IMR-90 (cell line): Measurements from ENCODE around the gene ESRRB. TPM values are rescaled to one million over a fixed set of nuclear protein-coding genes. Genes with fewer than 3 reads are reported as not detected.

ENCODE experiments used
- ATAC-seq: fragments of 200-7000 bp; cut with Tn5 transposase; 2 replicates; pipeline ENCODE4 v1.9.1; 2020; ENCODE audit warnings: low read depth, mild to moderate bottlenecking, moderate library complexity
- BruUV-seq: library from RNA; stranded (reverse); fragments of 400-500 nt; replicated peaks from 2 replicates; lab custom pipeline; 2021; lab: Mats Ljungman, UMichigan
- CTCF ChIA-PET: fragments of 300-600 bp; formaldehyde crosslinking; extraction: SDS; loops from one replicate; lab custom pipeline; 2021; ENCODE audit warnings: antibody characterized with exemption; lab: Yijun Ruan, JAX
- POLR2A ChIA-PET: fragments of 300-600 bp; sonication (Branson Sonifier 250); formaldehyde crosslinking; loops from one replicate; lab custom pipeline; 2022; ENCODE audit warnings: antibody characterized with exemption; ENCODE audit not compliant: unreplicated experiment; lab: Charles Lee
- DNase-seq: peaks from one replicate; pipeline ENCODE4 v3.0.0; 2013
- H2AFZ ChIP-seq: replicated peaks from 2 replicates; pipeline ENCODE3; 2013; ENCODE audit warnings: low read length, mild to moderate bottlenecking; ENCODE audit not compliant: poor library complexity
- H2AK5ac ChIP-seq: 2 replicates; pipeline ENCODE4 v1.6.1; 2013; ENCODE audit warnings: low read depth, low read length, inconsistent platforms
- H2AK9ac ChIP-seq: replicated peaks from 2 replicates; pipeline ENCODE3; 2013; ENCODE audit warnings: mild to moderate bottlenecking, low read depth, low read length, moderate library complexity; ENCODE audit not compliant: poor library complexity
- H2BK120ac ChIP-seq: 2 replicates; pipeline ENCODE4 v1.6.1; 2013; ENCODE audit warnings: low read depth, low read length, inconsistent platforms
- H2BK15ac ChIP-seq: 3 replicates; pipeline ENCODE4 v1.6.1; 2013; ENCODE audit warnings: low read depth, low read length, inconsistent platforms
- H2BK20ac ChIP-seq: 2 replicates; pipeline ENCODE4 v1.6.1; 2013; ENCODE audit warnings: low read depth, mild to moderate bottlenecking, inconsistent platforms, low read length, moderate library complexity
- H2BK5ac ChIP-seq: 2 replicates; pipeline ENCODE4 v1.6.1; 2013; ENCODE audit warnings: mild to moderate bottlenecking, low read depth, low read length, inconsistent platforms; ENCODE audit not compliant: poor library complexity, severe bottlenecking
- H3K14ac ChIP-seq: replicated peaks from 2 replicates; pipeline ENCODE4 v1.6.1; 2013; ENCODE audit warnings: low read depth, low read length, inconsistent platforms
- H3K18ac ChIP-seq: 2 replicates; pipeline ENCODE4 v1.6.1; 2013; ENCODE audit warnings: low read depth, low read length, control low read depth
- H3K23ac ChIP-seq: 2 replicates; pipeline ENCODE4 v1.6.1; 2013; ENCODE audit warnings: low read depth, low read length, inconsistent platforms
- H3K27ac ChIP-seq: 2 replicates; pipeline ENCODE4 v1.5.1; 2013; ENCODE audit warnings: mild to moderate bottlenecking, control low read depth, low read length; ENCODE audit not compliant: insufficient read depth
- H3K27me3 ChIP-seq: 2 replicates; pipeline ENCODE4 v1.6.1; 2013; ENCODE audit warnings: low read length; ENCODE audit not compliant: control insufficient read depth, insufficient read depth
- H3K36me3 ChIP-seq: 2 replicates; pipeline ENCODE4 v1.6.1; 2013; ENCODE audit warnings: low read length, mixed read lengths; ENCODE audit not compliant: control insufficient read depth, insufficient read depth
- H3K4ac ChIP-seq: 2 replicates; pipeline ENCODE4 v1.6.1; 2013; ENCODE audit warnings: low read depth, low read length, inconsistent platforms
- H3K4me1 ChIP-seq: 2 replicates; pipeline ENCODE4 v1.6.1; 2013; ENCODE audit warnings: low read length, mixed read lengths; ENCODE audit not compliant: control insufficient read depth, insufficient read depth
- H3K4me2 ChIP-seq: 2 replicates; pipeline ENCODE4 v1.6.1; 2013; ENCODE audit warnings: low read depth, mild to moderate bottlenecking, control low read depth, low read length, moderate library complexity
- H3K4me3 ChIP-seq: 2 replicates; pipeline ENCODE4 v1.5.1; 2013; ENCODE audit warnings: low read depth, mild to moderate bottlenecking, control low read depth, low read length, moderate library complexity; ENCODE audit not compliant: insufficient read depth
- H3K56ac ChIP-seq: 2 replicates; pipeline ENCODE4 v1.6.1; 2013; ENCODE audit warnings: low read length, inconsistent platforms; ENCODE audit not compliant: insufficient read depth; ENCODE audit errors: extremely low read depth
- H3K79me1 ChIP-seq, 2 experiments: 2 replicates each; pipeline ENCODE4 v1.6.1; 2013; ENCODE audit warnings: low read length in 2 of 2, inconsistent platforms in 1 of 2, low read depth in 1 of 2
- H3K9ac ChIP-seq: 2 replicates; pipeline ENCODE4 v1.6.1; 2013; ENCODE audit warnings: low read depth, low read length, control low read depth
- H3K9me1 ChIP-seq: 2 replicates; pipeline ENCODE4 v1.6.1; 2013; ENCODE audit warnings: low read length, inconsistent platforms; ENCODE audit not compliant: insufficient read depth
- H3K9me3 ChIP-seq: 2 replicates; pipeline ENCODE4 v1.6.1; 2013; ENCODE audit warnings: low read length; ENCODE audit not compliant: control insufficient read depth, insufficient read depth
- H4K20me1 ChIP-seq: 2 replicates; pipeline ENCODE4 v1.6.1; 2013; ENCODE audit warnings: low read length, inconsistent platforms; ENCODE audit not compliant: insufficient read depth
- H4K5ac ChIP-seq: 2 replicates; pipeline ENCODE4 v1.6.1; 2013; ENCODE audit warnings: mild to moderate bottlenecking, low read depth, low read length, control low read depth
- H4K8ac ChIP-seq, 2 experiments: 2 replicates each; pipeline ENCODE4 v1.6.1; 2013; ENCODE audit warnings: low read depth in 2 of 2, low read length in 2 of 2, control low read depth in 1 of 2, inconsistent platforms in 1 of 2
- H4K91ac ChIP-seq: 2 replicates; pipeline ENCODE4 v1.6.1; 2013; ENCODE audit warnings: low read depth, low read length, inconsistent platforms; ENCODE audit not compliant: insufficient read depth
- BHLHE40 ChIP-seq: fragments of 150-350 bp; IDR thresholded peaks from 2 replicates; pipeline ENCODE4 v1.6.1; 2016; ENCODE audit warnings: mild to moderate bottlenecking, low read depth, low read length
- CEBPB ChIP-seq: IDR thresholded peaks from 2 replicates; pipeline ENCODE4 v1.6.1; 2012; ENCODE audit warnings: low read depth, low read length, improper control_type of control experiment
- CHD1 ChIP-seq: IDR thresholded peaks from 2 replicates; pipeline ENCODE4 v1.6.1; 2012; ENCODE audit warnings: low read depth, low read length, improper control_type of control experiment
- CTCF ChIP-seq: conservative IDR thresholded peaks from 2 replicates; pipeline ENCODE4 v1.5.1; 2012; ENCODE audit warnings: mild to moderate bottlenecking, low read depth, low read length, improper control_type of control experiment
- ELK1 ChIP-seq: fragments of 150-350 bp; IDR thresholded peaks from 2 replicates; pipeline ENCODE4 v1.6.1; 2016; ENCODE audit warnings: low read depth, mild to moderate bottlenecking, low read length, moderate library complexity, borderline replicate concordance
- FOS ChIP-seq: fragments of 150-350 bp; IDR thresholded peaks from 2 replicates; pipeline ENCODE4 v1.6.1; 2016; ENCODE audit warnings: low read depth, low read length
- MAFK ChIP-seq: IDR thresholded peaks from 2 replicates; pipeline ENCODE4 v1.6.1; 2012; ENCODE audit warnings: low read depth, low read length, improper control_type of control experiment
- MAZ ChIP-seq: IDR thresholded peaks from 2 replicates; pipeline ENCODE4 v1.6.1; 2012; ENCODE audit warnings: low read depth, mild to moderate bottlenecking, low read length, improper control_type of control experiment, moderate library complexity, borderline replicate concordance
- MXI1 ChIP-seq: IDR thresholded peaks from 2 replicates; pipeline ENCODE4 v1.6.1; 2012; ENCODE audit warnings: low read depth, mild to moderate bottlenecking, low read length, moderate library complexity, borderline replicate concordance
- NFE2L2 ChIP-seq: fragments of 150-350 bp; IDR thresholded peaks from 2 replicates; pipeline ENCODE4 v1.6.1; 2016; ENCODE audit warnings: low read depth, mild to moderate bottlenecking, low read length
- POLR2A ChIP-seq: IDR thresholded peaks from 2 replicates; pipeline ENCODE4 v1.6.1; 2012; ENCODE audit warnings: mild to moderate bottlenecking, low read depth, low read length
- RAD21 ChIP-seq: IDR thresholded peaks from 2 replicates; pipeline ENCODE4 v1.6.1; 2012; ENCODE audit warnings: low read length, improper control_type of control experiment
- RCOR1 ChIP-seq: IDR thresholded peaks from 2 replicates; pipeline ENCODE4 v1.6.1; 2012; ENCODE audit warnings: mild to moderate bottlenecking, low read length, improper control_type of control experiment; ENCODE audit not compliant: insufficient replicate concordance
- RFX5 ChIP-seq: IDR thresholded peaks from 2 replicates; pipeline ENCODE4 v1.8.0; 2012; ENCODE audit warnings: low read depth, mild to moderate bottlenecking, low read length, moderate library complexity
- SMC3 ChIP-seq: fragments of 150-350 bp; IDR thresholded peaks from 2 replicates; pipeline ENCODE4 v1.6.1; 2016; ENCODE audit warnings: low read depth, mild to moderate bottlenecking, antibody characterized with exemption, low read length, moderate library complexity
- WGBS, 2 experiments: methylation state at CpG; one replicate each; pipeline versions ENCODE4 v1.1.5 to v1.1.7; 2013; ENCODE audit warnings: missing lambda C conversion rate in 2 of 2; ENCODE audit not compliant: insufficient read length in 1 of 2; ENCODE audit errors: extremely low coverage in 2 of 2; 5-methylcytosine and 5-hydroxymethylcytosine counted together
- dilution Hi-C: fragments of 300-500 bp; cut with HindIII; formaldehyde crosslinking; loops from one replicate; pipeline ENCODE4 v1.14.3; 2018; ENCODE audit warnings: low sequenced_read_pairs; ENCODE audit not compliant: unreplicated experiment
- in situ Hi-C: fragments of 300-500 bp; cut with MboI; formaldehyde crosslinking; loops from 3 replicates; pipeline ENCODE4 v1.14.3; 2019; ENCODE audit warnings: low sequenced_read_pairs, inconsistent platforms, mixed read lengths
- intact Hi-C: fragments of 100-400 bp; cut with micrococcal nuclease; formaldehyde crosslinking; loops from 2 replicates; pipeline ENCODE4 v1.10.0; 2022
- polyA plus RNA-seq, 3 experiments: library from polyadenylated mRNA; depleted of rRNA; stranded (reverse); fragments of >200 nt; gene quantifications; 2 replicates each; pipeline ENCODE4 v1.2.3, GENCODE V29; 2012; ENCODE audit warnings: low replicate concordance in 1 of 3
- total RNA-seq: library from RNA; depleted of rRNA; stranded (reverse); fragments of >200 nt; gene quantifications from 2 replicates; pipeline ENCODE4 v1.2.3, GENCODE V29; 2012
- TF ChIP-seq, protein P1 (sequence below): fragments of 150-350 bp; IDR thresholded peaks from 2 replicates; pipeline ENCODE4 v1.6.1; 2017; ENCODE audit warnings: mild to moderate bottlenecking, antibody characterized with exemption, low read length, low read depth

The ESRRB gene
- total and polyA plus RNA-seq, 2 of the 4 experiments (the other 2 are of a cell fraction): not detected

DNA sequence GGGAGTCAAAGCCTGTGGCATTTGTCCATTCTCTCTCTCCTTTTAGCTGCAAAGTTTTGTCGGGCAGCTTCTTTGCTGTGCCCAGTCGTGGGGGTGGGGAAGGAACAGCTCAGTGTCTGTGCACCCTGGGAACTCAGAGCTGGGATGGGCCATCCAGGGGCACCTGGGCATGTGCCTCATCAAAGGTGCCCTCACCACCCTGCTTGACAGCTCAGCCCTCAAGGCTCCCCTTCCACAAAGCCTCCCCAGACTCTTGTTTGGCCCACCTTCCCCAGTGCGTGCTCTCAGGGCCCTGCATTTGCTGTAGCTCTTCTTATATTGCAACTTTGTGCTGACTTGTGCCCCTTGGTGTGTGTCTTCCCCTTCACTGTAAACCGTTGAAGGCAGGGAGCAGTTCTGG, 112.6 kb downstream of the ESRRB start:
- BruUV-seq: no TSS peak
- H3K4me3 ChIP-seq: no peak overlapping the region
- no peak overlapping the region for H2BK20ac ChIP-seq
- no peak overlapping the region for H2BK15ac ChIP-seq
- dilution Hi-C loops: no loop called here
- no peak for ATAC-seq
- H3K4me2 ChIP-seq: no peak overlapping the region
- H3K9me3 ChIP-seq: no peaks in the 10 kb centered on the region
- no peak overlapping the region for H3K14ac ChIP-seq
- no peak overlapping the region for H3K27ac ChIP-seq
- no peak overlapping the region for H3K9ac ChIP-seq
- no peak overlapping the region for H2BK5ac ChIP-seq
- H4K5ac ChIP-seq: no peak overlapping the region
- no peak for DNase-seq
- no peak overlapping the region for H2BK120ac ChIP-seq
- intact Hi-C loops: no loop called here
- H3K27me3 ChIP-seq: no peaks in the 10 kb centered on the region
- H2AFZ ChIP-seq: no peak overlapping the region
- no peaks in the 10 kb centered on the region for H4K20me1 ChIP-seq
- no peak overlapping the region for H3K18ac ChIP-seq
- H3K56ac ChIP-seq: no peak overlapping the region
- no peak overlapping the region for H3K4ac ChIP-seq
- H3K9me1 ChIP-seq: no peaks in the 10 kb centered on the region
- no peak overlapping the region for H3K23ac ChIP-seq
- H4K91ac ChIP-seq: no peak overlapping the region
- ChIA-PET POLR2A (no interaction called here), CTCF (no interaction called here)
- in situ Hi-C loops: no loop called here
- no peak overlapping the region for H2AK5ac ChIP-seq
- no peaks in the 10 kb centered on the region for H3K79me1 ChIP-seq
- WGBS, 2 experiments: 17% methylated on average over 1 of the region's 4 CpGs; no CpG with 5 or more reads in 1 of the 2 experiments
- H4K8ac ChIP-seq: no peak overlapping the region
- no peaks in the 10 kb centered on the region for H3K4me1 ChIP-seq
- no peak overlapping the region for H2AK9ac ChIP-seq
- TF ChIP-seq POLR2A (no peak), MAZ (no peak), RFX5 (no peak), CTCF (no peak), MXI1 (no peak), NFE2L2 (no peak), RCOR1 (no peak), SMC3 (no peak), MAFK (no peak), BHLHE40 (no peak), RAD21 (no peak), CEBPB (no peak), ELK1 (no peak), CHD1 (no peak), FOS (no peak)
- TF ChIP-seq, protein P1, sequence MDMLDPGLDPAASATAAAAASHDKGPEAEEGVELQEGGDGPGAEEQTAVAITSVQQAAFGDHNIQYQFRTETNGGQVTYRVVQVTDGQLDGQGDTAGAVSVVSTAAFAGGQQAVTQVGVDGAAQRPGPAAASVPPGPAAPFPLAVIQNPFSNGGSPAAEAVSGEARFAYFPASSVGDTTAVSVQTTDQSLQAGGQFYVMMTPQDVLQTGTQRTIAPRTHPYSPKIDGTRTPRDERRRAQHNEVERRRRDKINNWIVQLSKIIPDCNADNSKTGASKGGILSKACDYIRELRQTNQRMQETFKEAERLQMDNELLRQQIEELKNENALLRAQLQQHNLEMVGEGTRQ: no peak
- no peaks in the 10 kb centered on the region for H3K36me3 ChIP-seq
